ENCODE measurements around the gene UCN2.
"Not testable (repeated sequence)": the region's sequence is repeated elsewhere in the genome, so short reads cannot be mapped to it uniquely, and the experiment has no call there.

UCN2 gene

GRCh38 chr3:48560648-48561018 lies 2.9 kb downstream of the UCN2 start:
- peak; percentile 46 for DNase-seq

DNA sequence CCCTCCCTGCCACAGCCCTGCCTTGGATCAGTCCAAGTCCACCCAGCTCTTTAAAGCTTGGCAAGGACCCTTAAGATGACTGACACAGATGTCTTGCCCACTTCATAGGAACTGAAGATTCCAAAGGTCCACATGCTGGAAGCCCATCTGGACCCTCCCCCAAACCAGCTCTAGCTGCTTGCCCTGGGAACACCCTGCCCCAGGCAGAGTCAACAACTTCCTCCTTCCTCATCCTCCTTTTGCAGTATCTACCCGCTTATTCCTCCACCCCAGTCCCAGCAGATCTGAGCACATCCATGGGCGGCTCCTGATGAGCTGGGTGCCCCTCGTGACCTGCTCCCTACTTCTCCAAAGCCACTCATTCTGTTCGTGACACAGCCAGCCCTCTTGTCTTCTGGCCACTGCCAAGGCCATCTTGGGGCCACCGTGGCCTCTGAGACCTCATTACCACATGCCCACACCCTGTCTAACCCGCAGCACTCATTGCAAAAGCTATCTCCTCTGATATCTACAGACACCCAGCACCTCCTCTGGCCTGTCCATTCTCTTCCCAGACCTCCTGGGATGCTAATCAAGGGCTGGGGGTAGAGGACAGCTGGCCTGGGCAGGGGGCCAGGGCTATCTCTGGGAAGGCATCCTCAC lies 5.0 kb downstream of the UCN2 start:
- DNase-seq: no peak

- DNase-seq: peak; percentile 96
Observed at GRCh38 chr3:48556796-48557626, 6.6 kb downstream of the UCN2 start, which contains the start of gene PFKFB4. TSS of gene PFKFB4 (minus strand) at chr3:48556803. CDS start at chr3:48556777, 26 bp downstream.

DNA sequence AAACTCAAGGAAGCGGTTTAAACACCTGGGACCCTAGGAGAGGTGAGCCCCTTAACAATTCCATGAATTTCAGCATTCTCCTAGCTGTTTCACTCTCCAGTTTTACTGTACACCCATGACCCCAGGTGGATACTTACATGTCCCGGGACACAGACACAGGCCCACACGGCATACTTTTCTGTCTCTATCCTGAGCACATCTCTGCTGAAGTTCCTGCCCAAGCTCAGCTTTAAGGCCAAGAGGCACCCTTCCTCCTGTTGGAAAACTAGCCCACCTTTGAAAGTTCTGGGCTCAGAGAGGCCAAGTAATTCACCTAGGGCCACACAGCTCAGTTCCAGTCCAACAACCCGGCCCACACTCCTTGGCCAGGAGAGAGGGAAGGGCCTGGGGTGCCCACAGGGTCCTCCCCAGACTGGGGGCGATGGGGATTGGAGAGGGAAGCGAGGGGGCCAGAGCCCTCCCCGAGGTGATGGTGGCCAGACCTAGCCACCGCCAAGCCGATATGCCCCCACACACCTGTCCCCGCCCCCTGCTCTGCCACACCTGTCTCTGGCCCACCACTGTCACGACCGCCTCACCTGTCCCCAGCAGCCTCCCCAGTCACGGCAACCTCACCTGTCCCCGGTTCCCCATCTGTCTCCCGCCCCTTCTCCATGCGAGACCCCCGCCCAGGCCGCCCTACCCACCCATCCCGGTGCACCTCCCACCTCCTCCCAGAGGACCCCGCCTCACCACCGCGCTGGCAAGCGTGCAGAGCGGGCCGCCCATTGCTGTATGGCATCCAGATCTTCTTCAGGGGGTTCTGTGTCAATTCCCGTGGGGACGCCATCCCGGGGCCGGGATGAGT lies 7.4 kb downstream of the UCN2 start:
- no peak for DNase-seq

DNA sequence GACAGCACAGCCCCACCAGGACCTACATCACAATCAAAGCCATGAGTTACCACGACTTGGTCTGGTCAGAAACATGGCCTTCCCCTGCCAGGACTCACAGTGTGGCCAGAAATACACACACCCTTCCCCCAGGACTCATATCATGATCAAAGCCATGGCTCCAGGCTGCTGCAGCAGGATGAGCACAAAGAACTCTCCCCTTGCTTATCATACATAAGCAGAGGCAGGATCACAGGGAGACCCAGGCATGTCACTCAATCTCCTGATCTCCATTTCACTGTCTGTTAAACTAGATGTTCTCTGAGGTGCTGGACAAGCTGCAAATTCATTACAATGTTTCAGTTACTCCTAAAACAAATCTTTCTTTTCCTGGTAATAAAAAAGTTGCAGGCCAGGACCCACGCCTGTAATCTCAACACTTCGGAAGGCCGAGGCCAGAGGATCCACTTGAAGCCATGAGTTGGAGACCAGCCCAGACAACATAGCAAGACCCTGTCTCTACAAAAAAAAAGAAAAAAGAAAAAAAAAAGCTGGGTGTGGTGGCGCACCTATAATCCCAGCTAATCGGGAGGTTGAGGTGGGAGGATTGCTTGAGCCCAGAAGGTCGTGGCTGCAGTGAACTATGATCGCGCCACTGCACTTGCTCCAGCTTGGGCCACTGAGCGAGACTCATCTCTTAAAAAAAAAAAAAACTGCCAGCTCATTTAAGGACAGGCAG lies 8.2 kb downstream of the UCN2 start:
- no peak for DNase-seq

- DNase-seq: no peak
Observed at GRCh38 chr3:48553886-48554845, 9.4 kb downstream of the UCN2 start.

- no peak for DNase-seq
Observed at GRCh38 chr3:48553361-48553760, 10.2 kb downstream of the UCN2 start.

DNA sequence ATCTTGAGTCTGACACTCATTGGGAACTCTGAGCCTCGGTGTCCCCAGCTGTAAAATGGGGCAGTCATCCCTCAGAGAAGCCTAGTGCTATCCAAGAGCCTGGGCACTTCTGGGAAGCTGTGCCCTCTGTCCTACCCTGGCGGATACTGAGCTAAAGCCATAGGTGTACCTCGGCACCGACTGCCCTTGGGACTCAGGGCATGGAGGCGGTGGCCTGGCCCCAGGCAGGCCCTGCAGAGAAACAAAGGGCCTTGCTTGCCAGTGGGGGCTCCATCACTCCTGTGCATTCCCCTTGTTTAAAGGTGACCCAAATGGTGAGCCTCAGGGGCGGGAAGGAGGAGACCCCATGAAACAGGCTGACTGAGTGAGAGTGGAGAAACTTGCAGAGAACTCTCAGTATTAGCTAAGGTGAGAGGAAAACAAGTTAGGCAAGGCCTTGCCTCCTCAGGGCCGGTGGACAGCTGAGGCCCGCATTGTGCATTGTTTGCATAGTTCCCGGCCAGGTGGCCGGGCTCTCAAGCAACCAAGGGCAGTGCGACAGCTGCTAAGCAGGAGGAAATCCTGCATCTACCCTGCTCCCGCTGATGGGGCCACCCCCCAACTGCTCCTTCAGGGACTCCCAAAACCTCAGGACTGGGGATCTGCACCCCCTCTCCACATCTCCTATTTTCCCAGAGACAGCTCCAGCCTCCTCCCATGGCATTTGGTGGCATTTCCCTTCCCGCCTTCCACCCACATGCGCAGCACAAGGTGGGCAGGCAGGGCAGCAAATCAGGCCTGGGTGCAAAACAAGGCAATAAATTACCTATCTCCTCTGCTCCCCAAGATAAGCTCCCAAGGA lies 11.2 kb downstream of the UCN2 start:
- DNase-seq: no peak

DNA sequence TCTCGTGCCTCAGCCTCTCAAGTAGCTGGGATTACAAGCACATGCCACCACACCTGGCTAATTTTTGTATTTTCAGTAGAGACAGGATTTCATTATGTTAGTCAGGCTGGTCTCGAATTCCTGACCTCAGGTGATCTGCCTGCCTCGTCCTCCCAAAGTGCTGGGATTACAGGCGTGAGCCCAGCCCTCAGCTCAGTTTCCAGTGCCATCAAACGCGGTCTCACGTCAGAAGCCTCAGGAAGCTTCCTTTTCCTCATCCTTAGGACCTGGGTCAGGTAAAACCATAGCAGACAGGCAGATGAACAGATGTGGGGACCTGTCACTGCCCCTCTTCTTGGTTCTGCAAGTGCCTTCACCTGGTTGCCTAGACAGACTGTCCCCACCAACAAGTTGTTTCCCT lies 11.9 kb downstream of the UCN2 start:
- not testable (repeated sequence) for DNase-seq

DNA sequence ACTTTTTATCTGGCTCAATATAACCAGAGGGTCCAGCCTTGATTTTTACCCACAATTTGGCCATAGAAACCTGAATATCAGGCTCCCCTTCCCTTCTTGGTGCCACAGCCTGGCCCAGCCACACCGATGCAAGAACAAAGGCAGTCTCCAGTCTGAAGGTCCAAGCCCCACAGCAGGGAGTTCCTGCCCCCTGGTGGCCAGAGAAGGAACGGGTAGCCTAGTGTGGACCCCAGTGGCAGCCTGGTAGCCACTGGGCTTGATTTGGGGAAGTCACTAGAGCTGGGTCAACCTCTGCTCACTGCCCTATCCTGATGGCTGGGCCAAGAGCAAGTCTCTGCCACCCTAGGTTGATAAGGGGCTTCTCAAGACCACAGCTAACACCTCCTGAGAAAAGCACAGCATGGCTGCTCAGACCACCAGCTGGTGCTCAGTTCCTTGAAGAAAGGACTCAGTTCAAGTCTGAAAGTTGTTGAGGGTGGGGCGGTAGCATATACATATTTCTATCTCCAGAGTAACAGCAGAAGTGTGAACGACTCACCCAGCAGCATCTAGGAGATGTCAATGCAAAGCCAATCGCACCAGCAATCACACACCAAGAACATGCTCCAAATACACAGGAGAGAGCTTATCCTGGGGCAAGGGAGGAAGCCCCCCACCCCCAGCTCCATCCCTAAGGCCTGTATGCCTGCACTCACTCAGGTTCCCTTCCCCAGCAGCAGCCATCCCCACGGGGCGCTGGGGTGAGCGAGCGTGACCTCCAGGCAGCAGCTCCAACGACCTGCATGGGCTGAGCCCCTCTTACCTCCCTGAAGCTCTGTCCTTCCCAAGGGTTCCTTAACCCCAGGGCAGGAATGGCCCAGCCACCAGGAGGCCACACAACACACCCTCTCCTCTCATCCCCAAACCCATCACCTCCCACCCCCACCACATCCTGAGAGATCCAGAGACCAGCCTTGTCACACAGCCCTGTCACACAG lies 14.6 kb downstream of the UCN2 start:
- DNase-seq: peak; percentile 84

GRCh38 chr3:48548126-48548525 lies 15.5 kb downstream of the UCN2 start:
- DNase-seq: no peak

DNA sequence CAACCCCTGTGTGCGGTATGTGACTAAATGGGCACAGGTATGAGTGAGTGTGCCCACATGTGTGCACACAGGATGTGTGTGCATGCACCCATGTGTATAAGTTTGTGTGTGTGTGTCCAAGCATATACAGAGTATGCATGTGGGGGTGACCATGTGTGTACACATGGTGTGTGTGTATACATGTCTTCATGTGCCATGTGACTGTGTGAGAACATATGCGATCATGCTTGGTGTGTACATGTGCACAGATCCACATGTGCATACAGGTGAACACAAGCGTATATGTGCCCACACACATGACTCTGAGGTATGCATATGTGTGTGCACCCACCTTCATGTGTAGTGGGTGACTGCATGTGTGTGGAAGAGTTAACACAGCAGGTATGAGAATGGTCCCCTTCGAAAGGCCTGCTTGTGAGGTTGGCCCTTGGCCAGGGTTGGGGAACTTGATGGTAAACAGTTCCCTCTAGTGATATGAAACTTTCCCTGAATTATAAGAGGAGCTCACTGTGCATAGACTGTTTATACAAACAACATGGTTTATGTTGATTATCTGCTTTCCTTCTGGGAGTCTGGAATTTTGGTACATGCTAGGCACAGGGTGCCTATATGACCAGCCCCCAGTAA lies 17.3 kb downstream of the UCN2 start:
- DNase-seq: no peak

GRCh38 chr3:48544141-48544540 lies 19.4 kb downstream of the UCN2 start:
- DNase-seq: no peak

DNA sequence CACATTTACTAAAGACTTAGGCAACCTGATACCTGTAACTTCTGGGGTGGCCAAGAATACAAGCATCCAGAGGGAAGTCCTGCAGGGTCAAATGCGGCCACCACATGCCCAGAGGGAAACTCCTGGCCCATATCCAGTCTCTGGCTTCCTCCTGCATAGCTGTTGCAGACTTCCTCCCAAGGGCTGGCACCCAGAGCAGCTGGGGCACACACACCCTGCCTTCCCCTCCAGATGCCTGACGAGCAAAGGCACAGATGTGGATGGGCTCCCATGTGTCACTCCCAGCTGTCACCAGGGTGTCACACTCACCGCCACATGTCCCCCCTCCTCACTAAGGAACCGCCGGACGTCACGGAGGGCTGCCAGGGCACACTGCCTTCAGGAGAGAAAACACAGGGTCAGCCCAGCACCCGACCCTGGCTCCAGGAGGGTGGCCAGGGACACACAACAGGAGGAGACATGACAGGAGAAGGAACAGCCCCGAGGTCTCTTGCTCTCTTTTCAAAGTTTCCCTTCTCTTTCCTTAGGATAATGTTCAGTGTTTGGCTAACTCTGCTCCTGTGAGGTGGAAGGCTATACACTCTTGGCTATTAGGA lies 20.2 kb downstream of the UCN2 start:
- no peak for DNase-seq

GRCh38 chr3:48538451-48538850 lies 25.1 kb downstream of the UCN2 start:
- DNase-seq: no peak

DNA sequence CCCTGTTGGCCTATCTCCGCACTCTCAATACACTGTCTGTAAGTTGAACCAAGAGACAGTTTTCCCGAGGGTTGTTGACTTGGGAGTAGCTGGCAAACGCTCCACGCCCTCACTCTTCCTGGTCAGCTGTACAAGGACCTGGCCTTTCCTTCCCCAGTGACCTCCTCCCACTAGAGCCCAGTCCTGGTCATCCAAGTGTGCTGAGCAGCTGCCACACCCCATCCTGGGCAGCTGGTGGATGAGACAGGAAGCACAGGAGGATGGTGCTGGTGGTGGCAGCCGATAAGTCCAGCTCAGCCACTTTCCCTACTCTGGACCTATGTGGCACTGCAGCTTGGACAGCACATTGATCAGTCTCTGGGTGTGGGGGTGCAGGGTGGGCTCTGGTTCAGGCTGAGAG lies 26.8 kb downstream of the UCN2 start:
- DNase-seq: no peak

- DNase-seq: no peak
Observed at GRCh38 chr3:48536116-48536515, 27.5 kb downstream of the UCN2 start.

DNA sequence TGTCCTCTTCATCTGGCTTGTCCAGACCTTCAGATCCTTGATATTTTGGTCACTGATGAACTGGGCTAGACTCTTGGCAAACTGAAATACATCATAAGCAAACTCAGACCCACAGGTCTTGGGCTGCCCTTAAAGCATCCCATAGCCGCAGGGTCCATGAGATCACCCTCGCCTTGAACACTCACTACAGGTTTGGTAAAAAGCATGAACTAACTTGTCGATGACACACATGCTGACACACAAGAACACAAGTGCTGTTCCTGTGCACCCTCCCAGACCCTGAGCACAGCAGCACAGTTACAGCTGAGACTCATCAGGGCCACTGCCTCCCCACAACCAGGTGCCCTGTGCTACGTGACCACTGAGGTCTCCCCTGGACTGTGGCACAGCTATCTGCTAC lies 28.0 kb downstream of the UCN2 start:
- no peak for DNase-seq

DNA sequence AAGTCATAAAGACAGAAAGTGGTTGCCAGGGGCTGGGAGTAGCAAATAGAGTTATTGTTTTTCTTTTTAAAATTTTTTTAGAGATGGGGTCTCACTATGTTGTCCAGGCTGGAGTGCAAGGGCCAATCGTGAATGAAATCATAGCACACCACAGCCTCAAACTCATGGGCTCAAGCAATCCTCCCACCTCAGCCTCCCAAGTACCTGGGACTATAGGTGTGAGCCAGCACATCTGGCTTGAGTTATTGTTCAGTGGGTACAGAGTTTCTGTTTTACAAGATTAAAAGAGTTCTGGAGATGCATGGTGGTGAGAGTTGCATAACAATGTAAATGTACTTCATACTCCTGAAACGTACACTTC lies 30.6 kb downstream of the UCN2 start:
- no peak for DNase-seq
